ENCODE data around the gene CMTM8.
A peak's percentile ranks its signal among the peaks of the same experiment; 100 is the strongest.
"Not testable (repeated sequence)": the region's sequence is repeated elsewhere in the genome, so short reads cannot be mapped to it uniquely, and the experiment has no call there.

The CMTM8 gene

GRCh38 chr3:32219537-32219936 lies 18.9 kb upstream of the CMTM8 start:
- Mint-ChIP-seq H3K27me3 (peaks cover 8% of the 10 kb centered on the region), H3K9me3 (peaks cover 0 to 19% of the 10 kb centered on the region in 2 donors), H3K27ac (no peak overlapping the region), H3K4me1 (no peaks in the 10 kb centered on the region), H3K4me3 (no peak overlapping the region)
- no peak for DNase-seq
- ATAC-seq, result no peak

- Mint-ChIP-seq H3K4me1 (no peaks in the 10 kb centered on the region), H3K27ac (no peak overlapping the region), H3K4me3 (no peak overlapping the region), H3K27me3 (peaks cover 8% of the 10 kb centered on the region), H3K9me3 (peaks cover 0 to 19% of the 10 kb centered on the region in 2 donors)
- no peak for DNase-seq
- no peak for ATAC-seq
These were observed 18.5 kb upstream of the CMTM8 start for GRCh38 chr3:32220006-32220405.

DNA sequence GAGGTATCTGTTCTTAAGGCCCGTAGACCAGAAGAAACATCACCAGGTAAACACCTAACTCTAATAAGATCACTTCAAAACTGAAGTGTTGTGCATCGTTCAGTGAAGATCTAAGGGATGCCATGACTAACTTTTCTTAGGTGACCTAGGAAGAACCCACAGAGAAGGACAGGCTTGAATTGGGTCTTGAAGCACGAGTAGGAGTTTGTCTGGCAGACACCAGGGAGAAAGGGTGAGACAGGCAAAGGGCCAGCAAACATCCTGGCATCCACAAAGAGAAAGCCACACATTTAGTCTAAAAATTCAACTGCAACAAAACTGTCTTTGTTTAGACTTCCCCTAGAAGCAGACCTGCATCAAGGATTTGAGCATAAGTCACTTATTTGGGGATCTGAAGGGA lies 15.5 kb upstream of the CMTM8 start:
- Mint-ChIP-seq H3K27me3 (peaks cover 8% of the 10 kb centered on the region), H3K4me3 (no peak overlapping the region), H3K27ac (no peak overlapping the region), H3K9me3 (peaks cover 5 to 28% of the 10 kb centered on the region in 2 donors), H3K4me1 (peaks cover 6% of the 10 kb centered on the region)
- no peak for DNase-seq
- ATAC-seq, result no peak

DNA sequence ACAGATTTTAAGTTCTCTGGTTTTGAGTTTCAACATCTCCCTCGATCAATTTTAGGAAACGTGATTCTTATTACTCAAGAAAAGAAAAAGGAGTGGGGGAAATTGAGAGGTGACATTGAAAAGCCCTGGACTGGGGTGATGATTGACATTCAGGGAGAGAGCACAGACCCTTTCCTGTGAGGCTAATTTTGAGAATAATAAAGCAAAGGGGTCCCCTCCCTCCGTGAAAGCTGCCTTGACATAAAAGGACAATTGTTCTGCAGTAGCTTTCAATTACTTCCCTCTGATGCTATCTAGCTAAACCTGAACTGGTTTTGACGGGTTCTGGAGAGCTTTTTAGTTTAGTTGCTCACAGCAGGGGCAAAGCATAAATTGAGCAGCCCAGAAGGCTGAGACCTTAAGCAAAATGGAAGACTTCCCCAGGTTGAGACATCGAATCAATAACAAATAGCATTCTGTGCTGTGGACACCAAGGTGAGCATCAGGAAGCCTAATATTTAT lies 14.4 kb upstream of the CMTM8 start:
- Mint-ChIP-seq H3K9me3 (peaks cover 5 to 20% of the 10 kb centered on the region in 2 donors), H3K27me3 (no peaks in the 10 kb centered on the region), H3K27ac (no peak overlapping the region), H3K4me1 (peaks cover 6% of the 10 kb centered on the region), H3K4me3 (no peak overlapping the region)
- ATAC-seq, result no peak
- DNase-seq, result no peak

DNA sequence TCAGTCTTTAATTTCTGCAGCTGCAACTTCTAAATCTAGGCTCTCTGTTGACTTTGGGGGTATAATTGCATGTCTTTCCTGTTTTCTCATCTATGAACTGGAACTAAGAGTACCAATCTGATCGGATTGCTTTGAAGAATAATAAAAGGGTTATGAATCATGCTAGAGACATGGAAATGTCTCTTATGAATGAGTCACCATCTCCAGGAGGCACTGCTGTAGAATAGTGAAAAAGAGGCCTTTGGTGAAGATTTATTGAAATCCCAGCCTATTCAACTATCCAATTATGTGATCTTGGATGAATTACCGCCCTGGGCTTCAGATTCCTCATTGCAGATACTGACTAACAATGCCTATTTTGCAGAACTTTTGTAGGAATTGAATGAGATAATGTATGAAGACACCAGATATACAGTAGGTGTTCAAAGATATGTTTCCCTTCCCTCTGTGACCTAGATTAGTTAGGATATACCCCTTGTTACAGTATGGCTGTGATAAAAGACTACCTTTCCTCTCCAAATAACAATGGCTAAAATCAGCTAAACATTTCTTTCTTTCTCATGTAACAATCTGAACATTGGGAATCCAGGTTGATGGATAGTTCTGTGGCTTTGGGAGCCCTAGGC lies 11.5 kb upstream of the CMTM8 start:
- Mint-ChIP-seq H3K4me3 (no peak overlapping the region), H3K27ac (no peak overlapping the region), H3K4me1 (peaks cover 6% of the 10 kb centered on the region), H3K27me3 (no peaks in the 10 kb centered on the region), H3K9me3 (peaks cover 5 to 9% of the 10 kb centered on the region in 2 donors)
- ATAC-seq (no peak), DNase-seq (no peak)

DNA sequence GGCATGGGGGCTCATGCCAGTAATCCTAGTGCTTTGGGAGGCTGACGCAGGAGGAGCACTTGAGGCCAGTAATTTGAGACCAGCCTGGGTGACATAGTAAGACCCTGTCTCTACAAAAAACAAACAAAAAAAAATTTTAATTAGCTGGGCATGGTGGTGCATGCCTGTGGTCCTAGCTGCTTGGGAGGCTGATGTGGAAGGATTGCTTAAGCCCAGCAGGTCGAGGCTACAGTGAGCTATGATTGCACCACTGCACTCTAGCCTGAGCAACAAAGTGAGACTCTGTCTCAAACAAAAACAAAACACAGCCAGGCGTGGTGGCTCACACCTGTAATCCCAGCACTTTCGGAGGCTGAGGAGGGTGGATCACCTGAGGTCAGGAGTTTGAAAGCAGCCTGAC lies 9.7 kb upstream of the CMTM8 start:
- not testable (repeated sequence) for H3K27me3 Mint-ChIP-seq, H3K27ac Mint-ChIP-seq, ATAC-seq, H3K9me3 Mint-ChIP-seq, H3K4me1 Mint-ChIP-seq, H3K4me3 Mint-ChIP-seq, DNase-seq

DNA sequence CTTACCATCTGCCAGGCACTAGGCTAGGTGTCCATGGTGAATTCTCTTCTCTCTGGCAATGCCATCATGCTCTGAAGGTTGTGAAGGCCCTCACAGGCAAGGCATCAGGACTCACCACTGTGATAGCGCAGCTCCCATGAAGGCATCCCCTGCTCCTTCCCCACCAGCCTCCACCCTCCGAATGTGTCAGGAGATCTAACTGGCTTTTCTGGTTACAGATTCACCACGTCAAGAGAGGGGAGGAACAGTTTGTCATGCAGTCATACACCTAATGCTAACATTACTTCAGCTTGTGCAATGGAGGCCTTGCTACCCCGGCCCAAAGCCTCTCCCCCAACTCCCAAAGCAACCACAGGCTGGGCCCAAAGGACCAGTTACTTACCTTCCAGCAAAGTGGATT lies 8.9 kb upstream of the CMTM8 start:
- Mint-ChIP-seq H3K9me3 (peaks cover 5 to 9% of the 10 kb centered on the region in 2 donors), H3K27me3 (no peaks in the 10 kb centered on the region), H3K4me1 (peaks cover 6% of the 10 kb centered on the region), H3K27ac (no peak overlapping the region), H3K4me3 (no peak overlapping the region)
- no peak for DNase-seq
- no peak for ATAC-seq

GRCh38 chr3:32236377-32236776 lies 2.1 kb upstream of the CMTM8 start:
- Mint-ChIP-seq H3K9me3 (peaks cover 16 to 17% of the 10 kb centered on the region in 2 donors), H3K27me3 (peaks cover 11% of the 10 kb centered on the region), H3K27ac (no peak overlapping the region), H3K4me1 (peaks cover 30% of the 10 kb centered on the region), H3K4me3 (no peak overlapping the region)
- ATAC-seq, result no peak
- no peak for DNase-seq

- Mint-ChIP-seq H3K9me3 (peaks cover 16 to 17% of the 10 kb centered on the region in 2 donors), H3K27me3 (peaks cover 11% of the 10 kb centered on the region), H3K4me3 (peak overlapping the region; percentile 87 to 93), H3K27ac (no peak overlapping the region), H3K4me1 (peaks cover 30% of the 10 kb centered on the region)
- ATAC-seq, result no peak
- no peak for DNase-seq
These were observed 619 bp upstream of the CMTM8 start for GRCh38 chr3:32237670-32238452.

DNA sequence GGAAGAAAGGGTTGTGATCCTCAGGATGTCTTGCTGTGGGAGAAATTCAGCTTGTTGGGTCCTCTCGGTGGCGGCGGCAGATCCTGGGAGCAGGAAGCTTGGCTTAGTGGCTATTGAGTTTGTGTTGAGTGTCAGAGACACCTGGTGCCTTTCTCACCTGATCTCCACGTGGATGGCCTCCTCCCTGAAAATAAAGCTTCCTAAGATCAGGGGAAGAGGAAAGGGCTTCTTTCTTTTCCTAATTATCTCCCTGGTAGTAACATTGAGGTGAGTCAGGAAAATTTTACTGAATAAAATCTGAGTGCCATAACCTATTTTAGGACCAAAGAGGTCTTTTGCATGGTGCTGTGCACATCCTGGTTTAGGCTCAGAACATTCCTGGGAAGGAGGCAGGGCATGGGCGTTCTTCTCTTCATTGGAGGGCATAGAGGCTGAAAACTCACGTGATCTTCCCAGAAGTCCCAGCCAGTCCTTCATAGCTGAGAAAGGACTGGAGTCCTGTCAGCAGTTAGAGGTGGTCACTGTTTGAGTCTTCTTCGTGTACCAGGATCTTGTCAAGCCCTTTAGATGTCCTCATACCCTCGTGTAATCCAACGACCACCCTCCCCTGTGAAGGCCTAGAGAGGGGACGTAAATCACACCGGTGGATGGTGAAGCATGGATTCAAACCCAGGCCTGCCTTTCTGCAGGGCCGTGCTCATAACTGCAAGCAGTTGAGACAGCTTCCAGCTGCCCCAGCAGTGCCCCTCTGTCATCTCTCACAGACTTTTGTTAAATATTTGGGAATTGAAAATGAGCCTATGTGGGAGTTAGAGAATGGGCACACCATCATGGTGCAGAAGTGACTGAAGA lies 1.1 kb downstream of the CMTM8 start:
- peaks cover 11% of the 10 kb centered on the region for H3K27me3 Mint-ChIP-seq
- peak overlapping the region in 1 of 2 donors; percentile 77 for H3K27ac Mint-ChIP-seq
- DNase-seq (no peak), ATAC-seq (peak; percentile 21)
- peaks cover 16 to 17% of the 10 kb centered on the region in 2 donors for H3K9me3 Mint-ChIP-seq
- peak overlapping the region; percentile 87 to 93 for H3K4me3 Mint-ChIP-seq
- H3K4me1 Mint-ChIP-seq, result peaks cover 41% of the 10 kb centered on the region

GRCh38 chr3:32240159-32240545 lies 1.7 kb downstream of the CMTM8 start:
- ATAC-seq, result peak; percentile 67
- H3K4me1 Mint-ChIP-seq, result peaks cover 48% of the 10 kb centered on the region
- peak; percentile 47 to 52 for DNase-seq
- peaks cover 11% of the 10 kb centered on the region for H3K27me3 Mint-ChIP-seq
- H3K27ac Mint-ChIP-seq, result no peak overlapping the region
- H3K4me3 Mint-ChIP-seq, result peak overlapping the region; percentile 87 to 93
- peaks cover 16 to 17% of the 10 kb centered on the region in 2 donors for H3K9me3 Mint-ChIP-seq

- Mint-ChIP-seq H3K27me3 (peaks cover 11% of the 10 kb centered on the region), H3K4me1 (peaks cover 57% of the 10 kb centered on the region), H3K4me3 (no peak overlapping the region), H3K9me3 (peaks cover 9 to 13% of the 10 kb centered on the region in 2 donors), H3K27ac (no peak overlapping the region)
- no peak for DNase-seq
- no peak for ATAC-seq
These were observed 2.6 kb downstream of the CMTM8 start for GRCh38 chr3:32241100-32241499.

DNA sequence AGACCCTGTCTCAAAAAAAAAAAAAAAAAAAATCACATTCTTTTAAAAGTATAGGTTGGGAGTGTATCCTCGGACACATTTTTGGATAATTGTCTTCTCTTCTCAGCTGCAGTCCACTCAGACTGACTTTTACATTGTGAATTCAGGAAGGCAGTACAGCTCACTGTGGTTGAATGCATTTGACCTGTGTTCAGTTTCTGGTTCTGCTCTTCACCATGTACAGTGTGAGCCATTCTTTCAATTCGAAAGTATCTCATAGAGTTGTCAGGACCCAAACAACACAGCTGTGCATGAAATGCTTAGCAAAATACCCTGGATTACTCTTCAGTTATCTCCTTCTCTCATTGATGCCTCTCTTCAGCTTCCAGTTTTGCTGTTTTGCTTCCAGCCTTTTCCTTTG lies 5.0 kb downstream of the CMTM8 start:
- peaks cover 54% of the 10 kb centered on the region for H3K4me1 Mint-ChIP-seq

DNA sequence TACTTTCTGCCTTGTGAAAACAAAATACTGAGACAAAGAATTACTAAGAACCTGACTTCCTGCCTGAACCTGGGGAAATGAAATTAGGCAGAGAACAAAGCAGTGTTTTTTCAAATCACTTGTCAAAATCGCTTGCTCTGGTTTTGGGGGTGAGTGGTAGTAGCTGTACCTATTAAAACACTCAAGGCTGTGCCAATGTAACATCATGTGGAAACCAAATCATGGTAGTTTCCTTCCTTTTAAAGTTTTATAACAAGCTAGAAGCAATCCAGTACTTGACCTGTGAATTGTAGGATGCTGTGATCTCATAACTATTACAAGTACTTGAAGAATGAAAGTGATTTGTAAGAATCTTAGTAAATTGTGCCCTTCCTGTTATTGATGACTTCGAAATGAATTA lies 6.7 kb downstream of the CMTM8 start:
- peak overlapping the region in 1 of 2 donors; percentile 50 for H3K4me3 Mint-ChIP-seq
- peaks cover 41% of the 10 kb centered on the region for H3K4me1 Mint-ChIP-seq
- peak; percentile 76 for ATAC-seq
- H3K27me3 Mint-ChIP-seq, result no peaks in the 10 kb centered on the region
- no peaks in the 10 kb centered on the region for H3K9me3 Mint-ChIP-seq
- H3K27ac Mint-ChIP-seq, result peak overlapping the region in 1 of 2 donors; percentile 28
- no peak for DNase-seq

More for the DNA sequence above, 5.0 kb downstream of the CMTM8 start:
- ATAC-seq (no peak), DNase-seq (no peak)
- H3K27me3 Mint-ChIP-seq, result no peaks in the 10 kb centered on the region
- H3K9me3 Mint-ChIP-seq, result no peaks in the 10 kb centered on the region
- H3K27ac Mint-ChIP-seq, result no peak overlapping the region
- no peak overlapping the region for H3K4me3 Mint-ChIP-seq

GRCh38 chr3:32246079-32246675 lies 7.7 kb downstream of the CMTM8 start:
- H3K4me1 Mint-ChIP-seq, result peaks cover 32% of the 10 kb centered on the region
- H3K4me3 Mint-ChIP-seq, result peak overlapping the region; percentile 38 to 40
- no peaks in the 10 kb centered on the region for H3K9me3 Mint-ChIP-seq
- H3K27me3 Mint-ChIP-seq, result no peaks in the 10 kb centered on the region
- no peak for DNase-seq
- peak overlapping the region in 1 of 2 donors; percentile 14 for H3K27ac Mint-ChIP-seq
- no peak for ATAC-seq
